LNCaP clone FGC (cell line): ENCODE results near the gene ABLIM1.

ENCODE experiments used
- DNase-seq: peaks from one replicate; pipeline ENCODE4 v3.0.0-alpha.2; 2011; ENCODE audit warnings: low read depth
- H3K4me3 ChIP-seq: 2 replicates; pipeline ENCODE4 v1.5.1; 2011; ENCODE audit warnings: mild to moderate bottlenecking, low read depth, low read length, control low read depth
- CTCF ChIP-seq: IDR thresholded peaks from 2 replicates; pipeline ENCODE4 v1.5.1; 2012; ENCODE audit warnings: mild to moderate bottlenecking; ENCODE audit not compliant: control insufficient read depth, insufficient read depth; ENCODE audit errors: extremely low read depth

The ABLIM1 gene

GRCh38 chr10:114584419-114584818, 73.7 kb downstream of the ABLIM1 start:
- DNase-seq = no peak
- no peak for TF ChIP-seq CTCF
- no peak overlapping the region for H3K4me3 ChIP-seq

- no peak for TF ChIP-seq CTCF
- no peak for DNase-seq
These were observed 77.0 kb downstream of the ABLIM1 start for GRCh38 chr10:114581071-114581470.

GRCh38 chr10:114577133-114577532, 80.9 kb downstream of the ABLIM1 start:
- DNase-seq = no peak
- H3K4me3 ChIP-seq = no peak overlapping the region
- TF ChIP-seq CTCF = no peak

More at GRCh38 chr10:114581071-114581470, 77.0 kb downstream of the ABLIM1 start:
- H3K4me3 ChIP-seq = no peak overlapping the region

- no peak for TF ChIP-seq CTCF
- no peak for DNase-seq
- no peak overlapping the region for H3K4me3 ChIP-seq
These were observed 81.4 kb downstream of the ABLIM1 start for GRCh38 chr10:114576716-114577115.

GRCh38 chr10:114576132-114576487, 82.0 kb downstream of the ABLIM1 start:
- DNase-seq = no peak
- no peak for TF ChIP-seq CTCF
- H3K4me3 ChIP-seq = no peak overlapping the region

GRCh38 chr10:114575417-114576131, 82.5 kb downstream of the ABLIM1 start:
- DNase-seq = no peak
- no peak overlapping the region for H3K4me3 ChIP-seq
- no peak for TF ChIP-seq CTCF
